Aorta (tissue), 5 donors: ENCODE data around the gene CAMKK1. TPM values are rescaled to one million over a fixed set of nuclear protein-coding genes. Genes with fewer than 3 reads are reported as not detected.

Experiments used
- ATAC-seq: fragments of 200-7000 bp; cut with Tn5 transposase; one replicate; pipeline ENCODE4 v1.9.1; 2022; ENCODE audit warnings: moderate library complexity; ENCODE audit not compliant: low FRiP score
- DNase-seq, 2 donors: peaks; one replicate each; pipeline ENCODE4 v3.0.0-alpha.2; 2020
- H3K27ac ChIP-seq, 2 donors: one replicate each; pipeline ENCODE4 v1.5.1; 2013; ENCODE audit warnings: low read length in 2 of 2, mild to moderate bottlenecking in 2 of 2, moderate library complexity in 2 of 2, control low read depth in 1 of 2, inconsistent platforms in 1 of 2, low read depth in 1 of 2
- H3K27me3 ChIP-seq, 2 donors: one replicate each; pipeline ENCODE4 v1.6.1; 2013; ENCODE audit warnings: control low read depth in 1 of 2, low read length in 1 of 2, mild to moderate bottlenecking in 1 of 2, moderate library complexity in 1 of 2; ENCODE audit not compliant: insufficient read depth in 2 of 2, control insufficient read depth in 1 of 2
- H3K36me3 ChIP-seq, 2 donors: one replicate each; pipeline ENCODE4 v1.6.1; 2013; ENCODE audit warnings: control low read depth in 1 of 2, low read length in 1 of 2, mild to moderate bottlenecking in 1 of 2; ENCODE audit not compliant: insufficient read depth in 2 of 2, control insufficient read depth in 1 of 2
- H3K4me1 ChIP-seq, 2 donors: one replicate each; pipeline ENCODE4 v1.6.1; 2013; ENCODE audit warnings: low read length in 2 of 2, control low read depth in 1 of 2, mild to moderate bottlenecking in 1 of 2, moderate library complexity in 1 of 2; ENCODE audit not compliant: insufficient read depth in 2 of 2, control insufficient read depth in 1 of 2
- H3K4me3 ChIP-seq, 2 donors: one replicate each; pipeline ENCODE4 v1.5.1; 2013; ENCODE audit warnings: low read length in 2 of 2, control low read depth in 1 of 2, mild to moderate bottlenecking in 1 of 2
- H3K9me3 ChIP-seq: one replicate; pipeline ENCODE4 v1.6.1; 2013; ENCODE audit warnings: mild to moderate bottlenecking, low read length; ENCODE audit not compliant: control insufficient read depth
- WGBS, 2 donors: extraction: QIAGEN DNeasy Blood & Tissue Kit; methylation state at CpG; one replicate each; pipeline ENCODE4 v1.1.7; 2013; 5-methylcytosine and 5-hydroxymethylcytosine counted together
- intact Hi-C, 2 donors: fragments of 100-400 bp; cut with DNase I; formaldehyde crosslinking; loops; one replicate each; pipeline versions ENCODE4 v1.14.2 to v1.15.0; 2022
- long read RNA-seq, 2 donors: library from polyadenylated mRNA; unstranded; transcript quantifications; one replicate each; pipeline ENCODE4 v2.0.0, GENCODE V29; 2020 to 2021
- polyA plus RNA-seq, 2 donors: library from polyadenylated mRNA; stranded (reverse); fragments of 200-250 nt; gene quantifications; one replicate each; pipeline ENCODE4 v1.2.3, GENCODE V29; 2013
- total RNA-seq, 2 donors: library from RNA; stranded (reverse); fragmentation: NEBNext Ultra II Directional; extraction: Animal tissue kit (Norgen Biotek cat#: 25700); gene quantifications; one replicate each; pipeline ENCODE4 v1.2.1, GENCODE V29; 2021
- donor health status: healthy with polysubstance abuse.
- donor health status: Bipolar disorder and iron deficiency.
- donor health status: DM: no; HTN: no; CAD: no.
- donor health status: DM: no; HTN: no; CAD: no.
- donor health status: DM: yes; HTN: yes; CAD: no.

Gene CAMKK1
- total RNA-seq: 10 to 100 TPM in 1 of 2 donors, 1 to 10 TPM in 1; 5.1 to 11.2 TPM
- polyA plus RNA-seq: 1 to 10 TPM; 1.6 to 4.2 TPM
- long read RNA-seq, donor 1, partial matches to known transcripts: 9 of 13 reads
- long read RNA-seq, donor 1, other reads (novel, unspliced or antisense): 4 of 13 reads
- long read RNA-seq, donor 2, partial matches to known transcripts: 7 of 11 reads
- long read RNA-seq, donor 2, other reads (novel, unspliced or antisense): 2 of 11 reads

- Histone ChIP-seq H3K27ac (no peak within 1 kb of the TSS), H3K4me1 (no peaks in the 10 kb centered on the region), H3K36me3 (no peaks in the 10 kb centered on the region), H3K4me3 (peak within 1 kb of the TSS; percentile 19 to 32), H3K27me3 (no peaks in the 10 kb centered on the region), H3K9me3 (no peaks in the 10 kb centered on the region)
- ATAC-seq (peak; percentile 87), DNase-seq (peak; percentile 94 to 96)
- intact Hi-C loops: no loop called here
- WGBS, 2 donors: 6 to 8% methylated on average over 50 to 75 of the region's 75 CpGs
Observed at GRCh38 chr17:3893003-3893719, at the start of gene CAMKK1. TSS of gene CAMKK1 (minus strand) at chr17:3893053. CDS start at chr17:3885687, 7,366 bp downstream.

GRCh38 chr17:3940965-3941698 lies 48.3 kb upstream of the CAMKK1 start:
- Histone ChIP-seq H3K4me3 (no peak overlapping the region), H3K9me3 (no peaks in the 10 kb centered on the region), H3K27me3 (no peaks in the 10 kb centered on the region), H3K4me1 (no peaks in the 10 kb centered on the region), H3K27ac (no peak overlapping the region), H3K36me3 (peaks cover 0 to 14% of the 10 kb centered on the region in 2 donors)
- ATAC-seq (no peak), DNase-seq (no peak)
- 93 to 94% methylated on average over 48 of the region's 48 CpGs for WGBS, 2 donors
- intact Hi-C loops: no loop called here

- peaks cover 0 to 14% of the 10 kb centered on the region in 2 donors for H3K36me3 ChIP-seq
- 94 to 95% methylated on average over 17 of the region's 17 CpGs for WGBS, 2 donors
- intact Hi-C loops: no loop called here
Observed at GRCh38 chr17:3937359-3937758, 44.5 kb upstream of the CAMKK1 start.

GRCh38 chr17:3935825-3936355 lies 43.0 kb upstream of the CAMKK1 start:
- intact Hi-C loops: no loop called here
- no peak for ATAC-seq
- 53 to 63% methylated on average over 9 of the region's 9 CpGs for WGBS, 2 donors

More at GRCh38 chr17:3937359-3937758, 44.5 kb upstream of the CAMKK1 start:
- H3K27me3 ChIP-seq: no peaks in the 10 kb centered on the region
- no peak for ATAC-seq
- no peaks in the 10 kb centered on the region for H3K9me3 ChIP-seq
- no peak for DNase-seq
- H3K27ac ChIP-seq: no peak overlapping the region
- H3K4me3 ChIP-seq: no peak overlapping the region
- H3K4me1 ChIP-seq: no peaks in the 10 kb centered on the region

GRCh38 chr17:3935140-3935542 lies 42.3 kb upstream of the CAMKK1 start:
- Histone ChIP-seq H3K27me3 (no peaks in the 10 kb centered on the region), H3K4me1 (no peaks in the 10 kb centered on the region), H3K36me3 (peaks cover 0 to 11% of the 10 kb centered on the region in 2 donors), H3K27ac (no peak overlapping the region), H3K4me3 (no peak overlapping the region), H3K9me3 (no peaks in the 10 kb centered on the region)
- peak in 1 of 2 donors; percentile 75 for DNase-seq
- peak; percentile 68 for ATAC-seq
- intact Hi-C loops: no loop called here
- 30 to 38% methylated on average over 10 of the region's 10 CpGs for WGBS, 2 donors

More at GRCh38 chr17:3935825-3936355, 43.0 kb upstream of the CAMKK1 start:
- DNase-seq: no peak
- Histone ChIP-seq H3K9me3 (no peaks in the 10 kb centered on the region), H3K4me1 (no peaks in the 10 kb centered on the region), H3K4me3 (no peak overlapping the region), H3K36me3 (peaks cover 0 to 12% of the 10 kb centered on the region in 2 donors), H3K27ac (no peak overlapping the region), H3K27me3 (no peaks in the 10 kb centered on the region)

- H3K4me1 ChIP-seq: no peaks in the 10 kb centered on the region
- no peaks in the 10 kb centered on the region for H3K9me3 ChIP-seq
- no peak overlapping the region for H3K4me3 ChIP-seq
- no peak overlapping the region for H3K27ac ChIP-seq
- ATAC-seq: no peak
- H3K27me3 ChIP-seq: no peaks in the 10 kb centered on the region
- no peaks in the 10 kb centered on the region for H3K36me3 ChIP-seq
- WGBS, 2 donors: 86 to 99% methylated on average over 1 of the region's 1 CpG
- intact Hi-C loops: no loop called here
- DNase-seq: no peak
Observed at GRCh38 chr17:3929764-3930163, 36.9 kb upstream of the CAMKK1 start.

GRCh38 chr17:3929181-3929580 lies 36.3 kb upstream of the CAMKK1 start:
- ATAC-seq: no peak

GRCh38 chr17:3928406-3928805 lies 35.6 kb upstream of the CAMKK1 start:
- Histone ChIP-seq H3K9me3 (no peaks in the 10 kb centered on the region), H3K27ac (no peak overlapping the region), H3K36me3 (no peaks in the 10 kb centered on the region), H3K4me1 (no peaks in the 10 kb centered on the region), H3K27me3 (no peaks in the 10 kb centered on the region), H3K4me3 (no peak overlapping the region)
- 95 to 96% methylated on average over 16 of the region's 16 CpGs for WGBS, 2 donors
- ATAC-seq: no peak
- peak in 1 of 2 donors; percentile 64 for DNase-seq
- intact Hi-C loops: no loop called here

More at GRCh38 chr17:3929181-3929580, 36.3 kb upstream of the CAMKK1 start:
- Histone ChIP-seq H3K27ac (no peak overlapping the region), H3K27me3 (no peaks in the 10 kb centered on the region), H3K36me3 (no peaks in the 10 kb centered on the region), H3K4me3 (no peak overlapping the region), H3K9me3 (no peaks in the 10 kb centered on the region), H3K4me1 (no peaks in the 10 kb centered on the region)
- 81 to 95% methylated on average over 8 to 12 of the region's 12 CpGs for WGBS, 2 donors
- DNase-seq: no peak
- intact Hi-C loops: no loop called here
